HEK293T (cell line): ENCODE data around the gene RIOX2.

Experiments used
- ARNT ChIP-seq: fragments of 450-650 bp; IDR thresholded peaks from 2 replicates; pipeline ENCODE4 v1.6.1; 2017; ENCODE audit warnings: mild to moderate bottlenecking
- ELF4 ChIP-seq: fragments of 450-650 bp; IDR thresholded peaks from 2 replicates; pipeline ENCODE4 v1.6.1; 2017; ENCODE audit warnings: antibody characterized with exemption
- FOXK2 ChIP-seq: fragments of 450-650 bp; IDR thresholded peaks from 2 replicates; pipeline ENCODE4 v1.6.1; 2016; ENCODE audit warnings: mild to moderate bottlenecking
- FOXM1 ChIP-seq: fragments of 450-650 bp; IDR thresholded peaks from 2 replicates; pipeline ENCODE4 v1.6.1; 2017; ENCODE audit warnings: mild to moderate bottlenecking, borderline replicate concordance
- SP1 ChIP-seq: fragments of 450-650 bp; IDR thresholded peaks from 2 replicates; pipeline ENCODE4 v1.6.1; 2017
- SUZ12 ChIP-seq: fragments of 450-650 bp; IDR thresholded peaks from 2 replicates; pipeline ENCODE4 v1.6.1; 2016; ENCODE audit warnings: mild to moderate bottlenecking
- TARDBP ChIP-seq: fragments of 450-650 bp; IDR thresholded peaks from 2 replicates; pipeline ENCODE4 v1.6.1; 2016
- ZNF384 ChIP-seq: fragments of 450-650 bp; IDR thresholded peaks from 2 replicates; pipeline ENCODE4 v1.6.1; 2016

DNA sequence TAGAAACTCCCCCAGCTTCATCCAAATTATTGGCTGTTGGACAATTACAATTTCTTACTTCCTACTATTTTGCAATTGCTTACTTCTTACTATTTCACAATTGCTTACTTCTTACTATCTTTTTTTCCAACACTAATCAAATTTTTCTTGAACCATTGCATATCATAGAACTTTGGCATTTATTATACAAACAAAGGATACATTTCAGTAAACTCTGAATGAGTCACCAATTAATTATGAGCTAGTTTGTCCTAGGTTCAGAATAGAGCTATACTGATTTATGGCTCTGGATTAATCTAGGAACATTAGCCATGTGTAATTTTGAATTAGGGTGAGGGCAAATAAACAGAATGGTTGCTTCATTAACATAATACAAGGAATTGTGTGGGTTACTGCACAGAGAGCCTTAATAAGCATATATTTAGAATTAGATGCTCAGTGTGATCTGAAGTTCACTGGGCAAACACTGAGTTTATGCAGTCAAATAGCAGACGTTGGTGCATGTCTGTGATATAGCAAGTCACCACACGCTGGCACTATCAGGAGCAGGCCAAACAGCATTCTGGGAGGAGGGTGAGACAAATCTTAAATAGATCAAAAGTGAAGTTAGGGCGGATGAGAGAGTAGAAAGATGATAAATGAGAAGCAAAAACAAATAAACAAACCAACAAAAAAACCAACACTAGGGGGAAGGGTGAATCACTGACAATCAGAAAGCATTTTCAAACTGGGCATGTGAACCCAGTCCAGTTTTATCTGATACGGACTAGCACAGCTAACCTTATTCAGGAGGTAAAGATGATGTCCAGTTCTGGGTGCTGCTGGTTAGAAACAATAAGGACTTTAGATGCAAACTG, 41.4 kb upstream of the RIOX2 start:
- TF ChIP-seq FOXK2: no peak
- no peak for TF ChIP-seq ELF4
- no peak for TF ChIP-seq SP1
- no peak for TF ChIP-seq SUZ12
- no peak for TF ChIP-seq TARDBP
- no peak for TF ChIP-seq FOXM1
- TF ChIP-seq ZNF384: no peak
- no peak for TF ChIP-seq ARNT
